ENCODE data around the gene RAB36.

GRCh38 chr22:23168391-23169042 is 23.2 kb downstream of the RAB36 start:
- TF ChIP-seq TARDBP (IDR thresholded peaks at IDR 0.05) (no peak), ELF4 (IDR thresholded peaks at IDR 0.05) (no peak), SUZ12 (IDR thresholded peaks at IDR 0.05) (no peak), BHLHE40 (IDR thresholded peaks at IDR 0.05; ENCODE audit: borderline replicate concordance) (no peak), PKNOX1 (IDR thresholded peaks at IDR 0.05) (no peak), FOXA1 (IDR thresholded peaks at IDR 0.05) (no peak), FOXK2 (IDR thresholded peaks at IDR 0.05) (no peak), ZNF384 (IDR thresholded peaks at IDR 0.05) (no peak), FOXM1 (IDR thresholded peaks at IDR 0.05; ENCODE audit: borderline replicate concordance) (no peak)
